Measurements from ENCODE around the gene TOM1.

DNA sequence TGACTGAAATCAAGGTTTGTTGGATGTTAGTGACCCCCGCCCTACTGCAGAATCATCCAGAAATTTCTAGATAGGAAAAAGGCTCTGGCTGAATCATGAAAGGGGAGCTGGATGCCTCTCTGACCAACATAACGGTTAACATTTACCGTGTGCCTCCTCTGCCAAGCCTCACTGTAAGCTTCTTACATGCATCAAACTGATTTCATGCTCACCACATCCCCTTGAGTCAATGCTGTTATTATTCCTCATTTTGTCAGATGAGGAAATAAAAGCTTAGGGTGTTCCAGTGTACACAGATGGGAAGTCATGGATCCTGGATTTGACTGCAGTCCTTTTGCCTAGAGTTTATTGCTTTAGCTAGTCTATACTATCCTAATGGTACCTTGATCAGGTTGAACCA is 75.3 kb downstream of the TOM1 start:
- TF ChIP-seq, protein P1, sequence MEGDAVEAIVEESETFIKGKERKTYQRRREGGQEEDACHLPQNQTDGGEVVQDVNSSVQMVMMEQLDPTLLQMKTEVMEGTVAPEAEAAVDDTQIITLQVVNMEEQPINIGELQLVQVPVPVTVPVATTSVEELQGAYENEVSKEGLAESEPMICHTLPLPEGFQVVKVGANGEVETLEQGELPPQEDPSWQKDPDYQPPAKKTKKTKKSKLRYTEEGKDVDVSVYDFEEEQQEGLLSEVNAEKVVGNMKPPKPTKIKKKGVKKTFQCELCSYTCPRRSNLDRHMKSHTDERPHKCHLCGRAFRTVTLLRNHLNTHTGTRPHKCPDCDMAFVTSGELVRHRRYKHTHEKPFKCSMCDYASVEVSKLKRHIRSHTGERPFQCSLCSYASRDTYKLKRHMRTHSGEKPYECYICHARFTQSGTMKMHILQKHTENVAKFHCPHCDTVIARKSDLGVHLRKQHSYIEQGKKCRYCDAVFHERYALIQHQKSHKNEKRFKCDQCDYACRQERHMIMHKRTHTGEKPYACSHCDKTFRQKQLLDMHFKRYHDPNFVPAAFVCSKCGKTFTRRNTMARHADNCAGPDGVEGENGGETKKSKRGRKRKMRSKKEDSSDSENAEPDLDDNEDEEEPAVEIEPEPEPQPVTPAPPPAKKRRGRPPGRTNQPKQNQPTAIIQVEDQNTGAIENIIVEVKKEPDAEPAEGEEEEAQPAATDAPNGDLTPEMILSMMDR (conservative IDR thresholded peaks at IDR 0.05): no peak
- TF ChIP-seq ZFX (IDR thresholded peaks at IDR 0.05): no peak
